GM21390 (cell line): ENCODE results near the gene OTOP3.

ENCODE experiments used
- ATAC-seq: cut with Tn5 transposase; IDR thresholded peaks from one replicate; pipeline ENCODE4 v1.9.1; 2021; ENCODE audit not compliant: unreplicated experiment

The OTOP3 gene

DNA sequence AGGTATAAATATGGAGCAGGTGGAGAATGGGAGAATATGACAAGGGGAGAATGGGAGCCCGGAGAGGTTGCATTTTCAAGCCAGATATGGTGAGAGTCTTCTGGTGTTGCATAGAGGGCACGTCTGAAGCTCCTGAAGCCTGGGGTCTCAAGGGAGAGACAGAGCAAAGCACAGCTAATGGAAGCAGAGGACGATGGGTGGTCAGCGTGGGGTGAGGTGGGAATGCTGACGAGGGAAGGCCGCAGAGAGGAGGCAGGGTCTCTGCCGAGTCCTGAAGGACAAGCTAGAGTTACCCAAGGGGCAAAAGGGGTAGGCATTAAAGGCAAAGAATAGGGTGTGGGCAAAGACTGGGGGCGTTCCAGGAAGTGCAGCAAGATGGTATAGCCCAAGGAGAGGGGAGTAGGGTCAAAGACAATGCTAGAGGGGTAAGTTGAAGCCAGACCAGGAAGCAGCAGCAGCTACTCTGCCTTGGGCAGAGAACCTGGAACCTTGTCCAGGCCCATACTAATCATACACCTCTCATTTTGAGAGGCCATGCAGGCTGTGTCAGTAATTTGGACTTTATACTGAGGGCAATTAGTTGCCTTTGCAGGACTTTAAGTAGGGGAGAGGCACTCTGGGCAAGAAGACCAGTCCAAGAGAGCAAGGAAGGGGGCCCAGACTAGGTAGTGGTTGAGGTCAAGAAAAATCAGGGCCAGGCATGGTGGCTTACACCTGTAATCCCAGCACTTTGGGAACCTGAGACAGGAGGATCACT, 2.7 kb downstream of the OTOP3 start:
- ATAC-seq: no peak

DNA sequence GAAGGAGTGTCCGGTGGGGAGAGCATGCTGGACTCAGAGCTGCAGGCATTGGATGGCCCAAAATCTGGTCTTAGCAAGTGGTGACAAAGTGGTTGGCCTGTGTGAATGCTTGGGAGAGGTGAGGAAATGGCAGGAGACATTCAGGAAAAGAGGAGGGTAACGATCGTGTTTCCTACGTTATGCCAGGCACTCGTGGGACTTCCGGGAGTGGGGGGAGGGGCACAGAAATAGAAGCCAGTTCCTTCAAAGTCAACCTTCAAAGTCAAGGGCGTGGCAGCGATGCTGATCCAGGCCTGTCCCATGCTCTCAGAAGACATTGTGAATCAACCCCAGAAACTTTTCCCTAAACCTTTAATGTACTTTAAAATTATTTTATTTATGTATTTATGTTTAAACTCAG, 3.8 kb downstream of the OTOP3 start:
- no peak for ATAC-seq

GRCh38 chr17:74941128-74941725, 5.5 kb downstream of the OTOP3 start:
- ATAC-seq: no peak

DNA sequence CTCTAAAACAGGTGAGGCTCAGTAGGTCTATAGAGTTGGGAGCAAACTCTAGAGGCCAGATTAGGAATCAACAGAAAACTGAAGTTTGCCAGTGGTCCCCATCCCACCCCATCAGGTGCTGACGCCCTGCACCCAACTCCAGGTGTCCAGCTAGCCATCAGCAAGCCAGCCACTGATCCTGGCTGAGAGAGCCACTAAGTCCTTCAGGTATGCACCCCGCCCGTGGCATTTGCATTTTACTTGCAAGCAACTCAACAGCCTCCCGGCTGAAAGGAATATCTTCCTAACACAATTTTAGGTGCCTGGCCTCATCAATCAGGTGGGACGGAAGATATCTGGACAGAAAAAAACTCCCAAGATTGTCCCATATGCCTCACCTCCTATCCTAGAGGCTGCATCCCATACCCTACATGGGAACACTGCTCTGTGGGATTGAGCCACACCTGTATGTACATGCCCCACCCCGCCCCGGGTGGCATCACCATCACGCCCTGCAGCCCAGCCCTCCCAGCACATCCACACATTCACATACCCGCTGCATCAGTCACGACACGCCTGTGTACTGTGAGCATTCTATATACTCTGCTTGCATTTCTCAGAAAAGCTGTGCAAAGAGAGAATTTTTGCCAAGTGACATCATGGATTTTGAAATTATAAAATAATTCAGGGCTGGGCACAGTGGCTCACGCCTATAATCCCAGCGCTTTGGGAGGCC, 8.3 kb downstream of the OTOP3 start:
- ATAC-seq: no peak

DNA sequence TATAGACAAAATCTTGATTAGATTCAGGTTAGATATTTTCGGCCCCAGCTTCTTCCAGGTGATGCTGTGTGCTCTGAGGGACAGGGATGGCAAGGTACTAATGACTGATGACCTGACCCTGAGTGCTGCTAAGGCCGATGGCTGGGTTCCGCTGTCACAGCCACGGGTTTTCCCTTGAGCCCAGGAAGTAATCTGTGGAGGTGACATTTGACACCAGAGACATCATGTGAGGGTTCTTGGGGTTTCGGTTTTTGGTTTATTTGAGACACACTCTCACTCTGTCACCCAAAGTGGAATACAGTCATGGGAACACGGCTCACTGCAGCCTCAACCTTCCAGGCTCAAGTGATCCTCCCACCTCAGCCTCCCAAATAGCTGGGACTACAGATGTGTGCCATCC, 9.8 kb downstream of the OTOP3 start:
- ATAC-seq: no peak

DNA sequence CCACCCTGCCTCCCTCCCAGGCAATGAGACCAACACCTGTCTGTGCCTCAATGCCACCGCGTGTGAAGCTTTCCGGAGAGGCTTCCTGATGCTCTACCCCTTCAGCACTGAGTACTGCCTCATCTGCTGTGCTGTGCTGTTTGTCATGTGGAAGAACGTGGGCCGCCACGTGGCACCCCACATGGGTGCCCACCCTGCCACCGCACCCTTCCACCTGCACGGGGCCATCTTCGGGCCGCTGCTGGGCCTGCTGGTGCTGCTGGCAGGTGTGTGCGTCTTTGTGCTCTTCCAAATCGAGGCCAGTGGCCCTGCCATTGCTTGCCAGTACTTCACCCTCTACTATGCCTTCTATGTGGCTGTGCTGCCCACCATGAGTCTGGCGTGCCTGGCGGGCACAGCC, 10.9 kb downstream of the OTOP3 start:
- ATAC-seq: no peak

DNA sequence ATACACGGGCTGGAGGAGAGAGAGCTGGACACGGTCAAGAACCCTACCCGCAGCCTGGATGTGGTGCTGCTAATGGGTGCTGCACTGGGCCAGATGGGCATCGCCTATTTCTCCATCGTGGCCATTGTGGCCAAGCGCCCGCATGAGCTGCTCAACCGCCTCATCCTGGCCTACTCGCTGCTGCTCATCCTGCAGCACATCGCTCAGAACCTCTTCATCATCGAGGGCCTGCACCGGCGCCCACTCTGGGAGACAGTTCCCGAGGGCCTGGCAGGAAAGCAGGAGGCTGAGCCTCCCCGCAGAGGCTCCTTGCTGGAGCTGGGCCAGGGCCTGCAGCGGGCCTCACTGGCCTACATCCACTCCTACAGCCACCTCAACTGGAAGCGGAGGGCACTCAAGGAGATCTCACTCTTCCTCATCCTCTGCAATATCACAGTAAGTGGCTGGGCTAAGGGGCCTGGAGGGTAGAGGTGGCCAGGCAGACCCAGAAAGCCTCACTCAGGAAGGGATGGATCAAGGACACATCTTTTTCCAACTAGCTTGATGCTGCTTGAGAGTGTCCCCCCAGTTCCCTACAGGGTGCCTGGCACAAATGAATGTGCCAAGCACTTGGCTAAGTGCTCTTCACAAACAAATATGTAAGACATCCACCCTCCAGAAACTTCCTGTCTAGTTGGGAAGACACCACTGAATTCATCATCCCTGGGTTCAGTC, 11.5 kb downstream of the OTOP3 start:
- ATAC-seq: no peak

DNA sequence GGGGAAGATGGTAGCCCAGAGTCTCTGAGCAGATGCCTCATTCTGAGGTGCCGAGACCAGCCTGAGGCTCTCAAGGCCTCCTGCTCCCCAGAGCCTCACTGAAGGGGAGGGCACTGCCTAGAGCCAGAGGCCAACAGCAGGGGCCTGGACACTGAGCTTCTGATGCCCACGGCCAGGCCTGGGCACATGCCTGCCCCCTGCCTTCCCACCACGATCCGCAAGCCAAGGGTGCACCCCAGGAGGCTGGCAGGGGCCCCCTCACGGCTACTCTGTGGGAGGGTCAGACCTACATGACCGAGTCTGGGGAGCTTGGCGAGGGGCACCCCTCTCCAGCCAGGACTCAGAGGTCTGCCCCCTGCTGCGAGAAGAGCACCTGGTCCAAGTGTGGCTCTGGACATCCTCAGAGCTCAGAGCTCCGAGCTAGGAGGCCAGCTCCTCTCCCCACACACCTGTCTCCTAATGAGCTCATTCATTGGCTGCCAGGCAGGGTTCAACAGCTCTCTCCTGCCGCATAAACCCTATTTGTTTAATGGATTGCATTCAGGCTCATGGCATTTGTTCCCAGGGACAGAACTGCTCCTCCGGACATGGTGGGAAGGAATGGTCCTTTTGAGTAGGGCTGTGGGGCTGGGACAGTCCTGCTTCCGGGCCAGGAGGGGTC, 13.9 kb downstream of the OTOP3 start:
- no peak for ATAC-seq

GRCh38 chr17:74950207-74950606, 14.5 kb downstream of the OTOP3 start:
- no peak for ATAC-seq

DNA sequence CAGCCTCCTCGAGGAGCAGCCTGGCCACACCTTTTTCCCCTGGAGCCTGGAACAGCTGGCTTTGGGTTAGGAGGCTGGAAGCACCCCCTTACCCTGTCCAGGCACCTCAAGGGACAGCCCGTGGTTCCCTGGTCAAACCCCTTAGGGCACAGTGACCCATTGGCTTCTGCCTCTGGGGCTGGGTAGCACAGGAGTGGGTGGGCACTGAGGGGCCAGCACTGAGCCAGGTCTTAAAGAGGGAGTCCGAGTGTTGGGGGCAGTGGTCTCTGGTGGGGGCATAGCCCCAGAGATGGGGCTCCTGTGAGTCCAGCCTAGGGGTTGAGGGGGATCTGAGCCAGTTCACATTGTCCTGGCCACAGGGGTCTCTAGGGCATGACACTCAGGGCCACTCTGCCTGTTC, 15.4 kb downstream of the OTOP3 start:
- no peak for ATAC-seq

DNA sequence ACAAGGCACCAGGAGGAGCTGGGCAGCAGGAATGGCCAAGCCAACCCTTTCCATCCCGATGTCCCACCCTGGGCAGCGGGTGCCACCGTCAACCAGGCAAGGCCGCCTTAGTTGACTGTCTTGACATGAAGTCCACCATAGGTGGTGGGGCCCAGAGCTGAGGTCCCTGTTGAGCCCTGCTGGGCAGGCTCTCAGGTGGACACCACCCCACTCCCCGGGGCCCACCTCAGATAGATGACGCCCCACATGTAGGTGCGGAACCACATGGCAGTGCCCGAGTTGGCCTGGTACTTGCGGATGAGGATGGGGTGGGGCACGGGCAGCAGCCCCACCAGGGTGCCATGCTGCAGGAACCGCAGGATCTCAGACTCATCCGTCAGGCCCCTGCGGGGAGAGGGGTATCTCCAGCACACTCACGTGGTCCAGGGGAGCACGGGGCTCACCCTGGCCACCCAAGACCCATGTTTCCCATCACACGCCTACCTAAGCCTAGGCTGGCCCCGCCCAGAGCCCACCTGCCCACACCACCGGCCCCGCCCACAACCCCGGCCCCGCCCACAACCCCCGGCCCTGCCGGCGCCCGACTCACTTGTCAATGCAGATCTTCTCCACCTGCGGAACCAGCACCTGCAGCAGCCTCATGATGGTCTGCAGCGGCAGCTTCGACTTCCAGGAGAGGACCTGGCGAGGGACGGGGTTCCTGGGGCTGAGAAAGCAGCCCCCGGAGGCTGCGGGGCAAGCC, 16.2 kb downstream of the OTOP3 start:
- ATAC-seq: no peak

DNA sequence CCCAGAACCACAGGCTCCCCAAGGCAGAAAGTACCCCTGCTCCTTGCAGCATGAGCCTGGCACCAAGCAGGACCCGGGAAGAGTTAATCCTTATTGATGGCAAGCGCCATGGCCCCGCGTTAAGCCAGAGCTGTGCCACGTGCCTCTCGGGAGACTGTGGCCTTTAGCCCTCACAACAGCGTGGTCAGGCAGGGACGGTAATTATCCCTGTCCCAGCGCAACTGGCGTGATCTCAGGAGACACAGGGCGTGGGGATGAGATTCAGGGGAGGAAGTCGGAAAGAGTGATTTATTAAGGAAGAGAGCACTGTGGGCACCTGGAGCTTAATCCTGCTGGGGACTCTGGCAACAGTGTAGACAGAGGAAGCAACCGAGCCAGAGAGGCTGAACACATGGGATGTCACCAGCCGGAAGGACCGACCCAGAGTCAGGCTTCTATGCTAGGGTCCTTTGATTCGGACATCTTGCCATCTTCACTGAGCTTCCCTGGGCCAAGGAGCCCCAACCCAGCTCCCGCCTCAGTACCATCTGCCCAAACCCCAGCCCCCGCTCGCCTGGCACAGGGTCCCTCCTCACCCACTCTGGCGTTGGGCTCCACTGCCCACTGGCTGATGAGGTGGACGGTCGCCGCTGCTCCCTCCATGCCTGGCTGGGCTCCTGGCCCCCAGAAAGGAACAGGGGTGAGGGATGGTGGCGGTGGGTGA, 16.9 kb downstream of the OTOP3 start:
- no peak for ATAC-seq

DNA sequence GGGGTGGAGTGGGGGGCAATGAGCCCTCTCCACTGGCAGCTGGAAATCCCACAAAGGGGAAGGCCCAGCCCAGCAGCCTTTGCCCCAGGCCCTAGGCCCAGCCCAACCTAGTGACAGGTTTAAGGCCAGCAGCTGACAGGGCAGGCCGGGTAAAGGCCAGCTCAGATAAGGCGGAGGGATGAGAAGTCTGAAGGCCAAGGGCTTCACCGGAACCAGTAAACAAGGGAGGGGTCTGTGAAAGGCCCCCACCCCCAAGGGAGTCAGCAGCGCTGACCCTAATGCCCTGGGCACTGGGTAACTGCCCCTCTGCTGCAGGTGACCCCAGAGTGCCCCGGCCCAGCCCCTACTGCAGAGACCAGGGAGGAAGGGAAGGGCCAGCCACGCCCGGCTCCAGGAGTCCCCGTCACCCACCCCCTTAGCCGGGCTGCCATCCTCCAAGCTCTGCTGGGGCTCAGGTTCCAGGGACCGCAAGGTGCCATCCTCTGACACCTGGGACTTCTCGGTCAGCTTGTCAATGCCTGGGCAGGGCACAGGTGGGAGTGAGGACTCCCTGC, 17.5 kb downstream of the OTOP3 start:
- ATAC-seq: no peak

GRCh38 chr17:74954115-74954514, 18.4 kb downstream of the OTOP3 start:
- ATAC-seq: no peak

DNA sequence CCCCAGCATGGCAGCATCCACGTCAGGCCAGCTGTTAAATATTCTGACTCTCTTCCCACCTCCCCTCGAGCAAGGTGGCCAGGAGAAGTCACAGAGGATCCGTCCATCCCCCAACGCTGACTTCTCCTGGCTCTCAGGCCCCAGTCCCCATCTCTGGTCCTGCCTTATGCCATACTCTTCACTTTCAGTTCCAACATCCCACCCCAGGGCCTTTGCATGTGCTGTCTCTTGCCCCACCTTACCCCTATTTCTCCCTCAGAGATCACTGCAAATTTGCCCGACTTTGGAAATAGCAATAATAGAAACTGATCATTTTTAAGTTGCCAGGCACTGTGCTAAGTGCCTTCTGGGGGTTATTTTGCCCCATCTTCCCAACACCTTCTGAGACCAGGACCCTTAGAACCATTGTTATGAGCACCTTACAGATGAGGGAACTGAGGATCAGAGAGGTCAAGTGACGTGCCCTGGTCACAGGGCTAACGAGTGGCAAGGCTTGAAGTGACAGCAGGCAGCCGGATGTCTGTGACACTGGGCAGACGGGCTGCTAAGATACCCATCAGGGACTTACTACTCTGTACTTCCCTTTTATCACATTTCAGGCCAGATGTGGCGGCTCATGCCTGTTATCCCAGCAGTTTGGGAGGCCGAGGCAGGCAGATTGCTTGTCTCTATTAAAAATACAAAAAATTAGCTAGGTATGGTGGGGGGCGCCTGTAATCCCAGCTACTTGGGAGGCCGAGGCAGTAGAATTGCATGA, 19.1 kb downstream of the OTOP3 start:
- ATAC-seq: no peak

GRCh38 chr17:74956093-74956492, 20.4 kb downstream of the OTOP3 start:
- no peak for ATAC-seq

GRCh38 chr17:74957935-74958740, 22.4 kb downstream of the OTOP3 start:
- no peak for ATAC-seq
